Urinary bladder (tissue), 4 donors: ENCODE data around the gene FANCC. TPM values are rescaled to one million over a fixed set of nuclear protein-coding genes. Genes with fewer than 3 reads are reported as not detected.

Source experiments
- DNase-seq: peaks from one replicate; pipeline ENCODE4 v3.0.0-alpha.2; 2015; ENCODE audit errors: extremely low spot score
- H3K27ac ChIP-seq: one replicate; pipeline ENCODE4 v1.5.1; 2013; ENCODE audit warnings: low read depth, mild to moderate bottlenecking, moderate library complexity
- H3K36me3 ChIP-seq: one replicate; pipeline ENCODE4 v1.6.1; 2013; ENCODE audit warnings: mild to moderate bottlenecking, moderate library complexity; ENCODE audit not compliant: insufficient read depth
- H3K4me1 ChIP-seq: one replicate; pipeline ENCODE4 v1.6.1; 2013; ENCODE audit warnings: mild to moderate bottlenecking, moderate library complexity; ENCODE audit not compliant: insufficient read depth
- H3K4me3 ChIP-seq: one replicate; pipeline ENCODE4 v1.5.1; 2013; ENCODE audit warnings: low read depth, low read length
- WGBS: extraction: QIAGEN DNeasy Blood & Tissue Kit; methylation state at CpG from one replicate; pipeline ENCODE4 v1.1.7; 2013; 5-methylcytosine and 5-hydroxymethylcytosine counted together
- polyA plus RNA-seq: library from polyadenylated mRNA; stranded (reverse); fragments of 200-250 nt; gene quantifications from one replicate; pipeline ENCODE4 v1.2.3, GENCODE V29; 2013
- total RNA-seq: library from RNA; depleted of rRNA; stranded (reverse); fragments of >200 nt; gene quantifications from one replicate; pipeline ENCODE4 v1.2.3, GENCODE V29; 2014
- donor health status: healthy with polysubstance abuse.
- donor health status: healthy.

FANCC gene
- total and polyA plus RNA-seq, 2 donors = 4.6 to 25.7 TPM

GRCh38 chr9:95175523-95175922 lies 142.0 kb downstream of the FANCC start:
- WGBS = 97% methylated on average over 8 of the region's 8 CpGs
- no peak overlapping the region for H3K27ac ChIP-seq
- peaks cover 2% of the 10 kb centered on the region for H3K36me3 ChIP-seq
- no peaks in the 10 kb centered on the region for H3K4me1 ChIP-seq
- H3K4me3 ChIP-seq = no peak overlapping the region
- DNase-seq = no peak

GRCh38 chr9:95174038-95174437 lies 143.5 kb downstream of the FANCC start:
- 94% methylated on average over 1 of the region's 1 CpG for WGBS
- H3K4me3 ChIP-seq = no peak overlapping the region
- DNase-seq = no peak
- H3K4me1 ChIP-seq = no peaks in the 10 kb centered on the region
- H3K27ac ChIP-seq = no peak overlapping the region
- peaks cover 2% of the 10 kb centered on the region for H3K36me3 ChIP-seq

- 55% methylated on average over 1 of the region's 1 CpG for WGBS
- no peak overlapping the region for H3K27ac ChIP-seq
- DNase-seq = no peak
Observed at GRCh38 chr9:95171596-95171995, 145.9 kb downstream of the FANCC start.

DNA sequence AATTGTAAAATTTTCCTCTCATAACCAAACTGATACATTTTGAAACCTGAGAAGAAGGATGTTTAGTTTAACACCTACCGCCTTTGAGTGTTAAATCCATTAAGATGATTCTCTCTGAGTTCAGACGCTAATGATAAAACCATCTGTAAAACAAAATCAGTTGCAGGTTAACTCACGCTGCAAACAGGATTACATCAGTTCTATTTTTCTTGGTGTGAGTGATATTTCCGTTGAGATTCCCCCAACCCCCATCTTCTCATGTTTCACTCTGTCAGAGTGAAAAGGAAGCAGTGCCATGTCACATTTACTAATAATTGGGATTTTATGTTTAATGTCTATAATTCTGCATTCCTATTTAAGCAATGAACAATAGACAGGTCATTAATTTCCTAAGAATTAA lies 146.5 kb downstream of the FANCC start:
- WGBS = 53% methylated on average over 4 of the region's 4 CpGs
- no peak for DNase-seq
- H3K4me1 ChIP-seq = no peaks in the 10 kb centered on the region
- H3K27ac ChIP-seq = no peak overlapping the region
- peaks cover 2% of the 10 kb centered on the region for H3K36me3 ChIP-seq
- H3K4me3 ChIP-seq = no peak overlapping the region

More at GRCh38 chr9:95171596-95171995, 145.9 kb downstream of the FANCC start:
- Histone ChIP-seq H3K4me3 (no peak overlapping the region), H3K4me1 (no peaks in the 10 kb centered on the region), H3K36me3 (peaks cover 2% of the 10 kb centered on the region)

- WGBS = 66% methylated on average over 4 of the region's 4 CpGs
- H3K4me3 ChIP-seq = no peak overlapping the region
- no peaks in the 10 kb centered on the region for H3K4me1 ChIP-seq
- H3K36me3 ChIP-seq = peaks cover 2% of the 10 kb centered on the region
- no peak overlapping the region for H3K27ac ChIP-seq
- DNase-seq = no peak
Observed at GRCh38 chr9:95167998-95168397, 149.5 kb downstream of the FANCC start.

DNA sequence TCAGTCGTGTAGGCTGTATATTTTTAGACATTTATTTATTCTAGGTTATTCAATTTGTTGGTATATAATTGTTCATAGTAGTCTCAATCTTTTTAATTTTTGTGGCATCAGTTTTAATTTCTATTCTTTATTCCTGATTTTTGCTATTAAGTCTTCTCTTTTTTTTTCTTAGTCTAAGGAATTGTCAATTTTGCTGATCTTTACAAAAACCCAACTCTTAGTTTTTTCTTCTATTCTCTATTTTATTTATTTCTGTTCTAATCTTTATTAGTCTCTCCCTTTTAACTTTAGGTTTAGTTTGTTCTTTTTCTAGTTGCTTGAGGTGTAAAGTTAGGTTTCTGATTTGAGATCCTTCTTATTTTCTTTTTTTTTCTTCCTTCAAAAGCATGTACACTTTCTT lies 152.5 kb downstream of the FANCC start:
- 92% methylated on average over 1 of the region's 1 CpG for WGBS
- DNase-seq = no peak
- Histone ChIP-seq H3K36me3 (no peaks in the 10 kb centered on the region), H3K27ac (no peak overlapping the region), H3K4me3 (no peak overlapping the region), H3K4me1 (no peaks in the 10 kb centered on the region)

- Histone ChIP-seq H3K36me3 (peaks cover 2% of the 10 kb centered on the region), H3K27ac (peak overlapping the region; percentile 15), H3K4me3 (no peak overlapping the region), H3K4me1 (no peaks in the 10 kb centered on the region)
- DNase-seq = peak; percentile 46
- WGBS = 62% methylated on average over 7 of the region's 7 CpGs
Observed at GRCh38 chr9:95157481-95158151, 159.9 kb downstream of the FANCC start.

DNA sequence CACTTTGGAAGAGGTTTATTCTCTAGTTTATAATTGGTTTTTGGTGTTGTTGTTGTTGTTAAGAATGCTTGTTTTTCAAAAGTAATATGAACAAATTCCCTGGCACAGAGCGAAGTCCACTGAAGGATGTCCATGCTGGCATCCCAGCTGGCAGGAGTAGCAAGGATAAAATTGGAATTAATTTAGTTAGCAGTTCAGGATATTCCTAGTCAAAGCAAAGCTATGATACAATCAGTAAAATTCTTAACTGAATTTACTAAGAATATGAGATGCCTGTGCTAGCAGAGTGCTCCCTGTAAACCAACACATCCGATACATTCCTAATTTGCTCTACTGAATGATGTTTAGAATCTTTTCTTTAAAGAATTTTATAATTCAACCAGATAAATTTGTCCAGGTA lies 161.4 kb downstream of the FANCC start:
- H3K36me3 ChIP-seq = peaks cover 2% of the 10 kb centered on the region
- WGBS = 97% methylated on average over 2 of the region's 2 CpGs
- no peak overlapping the region for H3K4me3 ChIP-seq
- DNase-seq = no peak
- no peak overlapping the region for H3K27ac ChIP-seq
- H3K4me1 ChIP-seq = no peaks in the 10 kb centered on the region

- Histone ChIP-seq H3K4me1 (no peaks in the 10 kb centered on the region), H3K4me3 (no peak overlapping the region), H3K36me3 (peaks cover 2% of the 10 kb centered on the region), H3K27ac (no peak overlapping the region)
- WGBS = 46% methylated on average over 2 of the region's 3 CpGs
- DNase-seq = no peak
Observed at GRCh38 chr9:95155220-95155619, 162.3 kb downstream of the FANCC start.

- 96% methylated on average over 7 of the region's 7 CpGs for WGBS
- H3K36me3 ChIP-seq = peaks cover 2% of the 10 kb centered on the region
Observed at GRCh38 chr9:95150903-95151302, 166.6 kb downstream of the FANCC start.

GRCh38 chr9:95148208-95148520 lies 169.3 kb downstream of the FANCC start:
- WGBS = 79% methylated on average over 2 of the region's 2 CpGs
- H3K36me3 ChIP-seq = peaks cover 2% of the 10 kb centered on the region
- no peak for DNase-seq
- H3K27ac ChIP-seq = no peak overlapping the region
- H3K4me3 ChIP-seq = no peak overlapping the region
- H3K4me1 ChIP-seq = no peaks in the 10 kb centered on the region

More at GRCh38 chr9:95150903-95151302, 166.6 kb downstream of the FANCC start:
- no peak overlapping the region for H3K27ac ChIP-seq
- DNase-seq = no peak
- no peak overlapping the region for H3K4me3 ChIP-seq
- H3K4me1 ChIP-seq = no peaks in the 10 kb centered on the region

- no peak for DNase-seq
- Histone ChIP-seq H3K4me3 (no peak overlapping the region), H3K27ac (no peak overlapping the region), H3K36me3 (no peaks in the 10 kb centered on the region), H3K4me1 (no peaks in the 10 kb centered on the region)
- WGBS = 75% methylated on average over 7 of the region's 7 CpGs
Observed at GRCh38 chr9:95147452-95148207, 169.9 kb downstream of the FANCC start.

DNA sequence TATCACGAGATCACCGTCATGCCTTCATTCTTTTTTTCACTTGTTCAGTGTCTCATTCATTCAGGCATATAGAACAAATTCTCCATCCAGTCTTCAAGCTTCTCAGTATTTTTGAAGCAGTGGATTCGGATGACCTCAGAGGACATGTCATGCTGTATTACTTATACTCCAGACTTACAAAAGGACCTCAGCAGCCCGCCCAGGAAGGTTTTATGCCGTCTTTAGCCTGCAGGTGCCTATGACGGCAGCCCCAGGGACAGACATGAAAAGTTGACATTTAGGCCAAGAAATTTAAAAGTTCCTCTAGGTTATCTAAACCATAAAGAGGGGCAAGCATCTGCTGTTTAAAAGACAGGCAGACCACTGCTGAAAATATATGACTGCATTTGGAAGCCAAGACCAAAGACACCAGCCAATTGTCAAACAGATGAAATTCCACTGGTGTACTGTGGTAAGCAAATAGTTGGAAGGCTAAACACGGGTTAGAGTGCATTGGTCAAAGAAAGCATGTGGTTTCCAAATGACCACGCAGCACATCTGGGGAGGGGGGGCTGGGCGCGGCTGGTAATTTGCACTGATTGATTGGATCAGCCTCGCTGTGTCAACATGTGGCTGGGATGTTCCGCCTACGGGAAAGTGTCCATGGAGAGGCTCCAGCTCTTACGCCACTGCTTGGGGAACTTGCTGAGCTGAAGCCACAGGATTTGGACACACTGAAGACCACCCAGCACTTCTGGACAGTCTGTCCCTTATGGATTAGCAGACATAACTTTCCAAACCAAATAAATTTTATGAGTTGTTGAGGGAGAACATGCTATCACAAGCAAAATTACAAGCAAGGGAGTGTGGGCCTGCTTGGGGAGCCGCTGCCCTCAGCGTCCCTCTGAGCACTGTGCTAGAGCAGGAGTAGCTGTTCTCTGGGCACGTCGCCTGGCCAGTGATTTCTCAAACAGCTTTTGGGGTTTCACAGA lies 173.6 kb downstream of the FANCC start:
- peak; percentile 78 for DNase-seq
- H3K36me3 ChIP-seq = no peaks in the 10 kb centered on the region
- 42% methylated on average over 18 of the region's 18 CpGs for WGBS
- no peak overlapping the region for H3K4me3 ChIP-seq
- no peaks in the 10 kb centered on the region for H3K4me1 ChIP-seq
- H3K27ac ChIP-seq = peak overlapping the region; percentile 48
